ENCODE results near the gene RSPH1.

- TF ChIP-seq CTCF (conservative IDR thresholded peaks at IDR 0.05; ENCODE audit: low read depth, low read length) (no peak), POLR2A (IDR thresholded peaks at IDR 0.05; ENCODE audit: low read depth, low read length) (no peak), RFX5 (IDR thresholded peaks at IDR 0.05; ENCODE audit: low read depth, low read length) (no peak)
Observed at GRCh38 chr21:42452401-42453223, 43.4 kb downstream of the RSPH1 start.

Data from IMR-90 (cell line).